Liver (tissue), 9 donors: ENCODE data around the gene ALDH1A2. TPM values are rescaled to one million over a fixed set of nuclear protein-coding genes. Genes with fewer than 3 reads are reported as not detected.
A peak's percentile ranks its signal among the peaks of the same experiment; 100 is the strongest.

Experiments
- DNase-seq: peaks from one replicate; pipeline ENCODE4 v3.0.0-alpha.2; 2017; ENCODE audit warnings: low spot score
- H3K27ac ChIP-seq, 2 donors: one replicate each; pipeline ENCODE4 v1.7.0; 2013; ENCODE audit warnings: inconsistent platforms in 2 of 2, low read length in 2 of 2, control low read depth in 1 of 2, low read depth in 1 of 2, mild to moderate bottlenecking in 1 of 2
- H3K27me3 ChIP-seq, 4 donors: one replicate each; pipeline versions ENCODE4 v1.6.1 to v1.7.0; 2013; ENCODE audit warnings: low read length in 3 of 4, inconsistent platforms in 1 of 4, mild to moderate bottlenecking in 1 of 4, moderate library complexity in 1 of 4; ENCODE audit not compliant: control insufficient read depth in 4 of 4, insufficient read depth in 4 of 4
- H3K36me3 ChIP-seq, 4 donors: one replicate each; pipeline versions ENCODE4 v1.6.1 to v1.7.0; 2013; ENCODE audit warnings: low read length in 3 of 4, mild to moderate bottlenecking in 3 of 4, low read depth in 1 of 4, moderate library complexity in 1 of 4; ENCODE audit not compliant: control insufficient read depth in 4 of 4, insufficient read depth in 3 of 4
- H3K4me1 ChIP-seq, 4 donors: one replicate each; pipeline versions ENCODE4 v1.6.1 to v1.7.0; 2013; ENCODE audit warnings: low read length in 3 of 4, mild to moderate bottlenecking in 3 of 4, moderate library complexity in 1 of 4; ENCODE audit not compliant: control insufficient read depth in 4 of 4, insufficient read depth in 4 of 4
- H3K4me3 ChIP-seq, 3 donors: one replicate each; pipeline versions ENCODE4 v1.6.1 to v1.7.0; 2013; ENCODE audit warnings: low read length in 3 of 3, control low read depth in 1 of 3, low read depth in 1 of 3, mild to moderate bottlenecking in 1 of 3
- H3K9ac ChIP-seq, 2 donors: one replicate each; pipeline ENCODE4 v1.7.0; 2013; ENCODE audit warnings: low read length in 2 of 2, mild to moderate bottlenecking in 2 of 2, moderate library complexity in 2 of 2, control low read depth in 1 of 2, low read depth in 1 of 2
- H3K9me3 ChIP-seq, 4 donors: one replicate each; pipeline versions ENCODE4 v1.6.1 to v1.7.0; 2013; ENCODE audit warnings: low read length in 3 of 4; ENCODE audit not compliant: control insufficient read depth in 4 of 4
- FOXA1 ChIP-seq: IDR thresholded peaks from 2 replicates; pipeline ENCODE4 v1.6.1; 2016; ENCODE audit warnings: antibody characterized with exemption
- GABPA ChIP-seq, 2 donors: IDR thresholded peaks in 1 of 2; conservative IDR thresholded peaks in 1 of 2; 2 replicates each; pipeline ENCODE4 v1.6.1; 2016; ENCODE audit warnings: antibody characterized with exemption in 2 of 2, mild to moderate bottlenecking in 1 of 2, moderate library complexity in 1 of 2
- HNF4G ChIP-seq: IDR thresholded peaks from 2 replicates; pipeline ENCODE4 v1.6.1; 2016; ENCODE audit warnings: antibody characterized with exemption
- JUND ChIP-seq, 2 donors: IDR thresholded peaks; 2 replicates each; pipeline ENCODE4 v1.6.1; 2016; ENCODE audit warnings: antibody characterized with exemption in 2 of 2
- RAD21 ChIP-seq, 2 donors: IDR thresholded peaks; 2 replicates each; pipeline ENCODE4 v1.6.1; 2016; ENCODE audit warnings: antibody characterized with exemption in 2 of 2, mild to moderate bottlenecking in 2 of 2
- RXRA ChIP-seq, 2 donors: IDR thresholded peaks; 2 replicates each; pipeline ENCODE4 v1.6.1; 2017 to 2018; ENCODE audit warnings: antibody characterized with exemption in 2 of 2, mild to moderate bottlenecking in 1 of 2
- SP1 ChIP-seq: IDR thresholded peaks from 2 replicates; pipeline ENCODE4 v1.6.1; 2018; ENCODE audit warnings: antibody characterized with exemption, mild to moderate bottlenecking
- TAF1 ChIP-seq: conservative IDR thresholded peaks from 2 replicates; pipeline ENCODE4 v1.6.1; 2016; ENCODE audit warnings: antibody characterized with exemption, mild to moderate bottlenecking
- WGBS: extraction: QIAGEN DNeasy Blood & Tissue Kit; methylation state at CpG from one replicate; pipeline ENCODE4 v1.1.7; 2013; 5-methylcytosine and 5-hydroxymethylcytosine counted together
- polyA plus RNA-seq, 2 donors: library from polyadenylated mRNA; stranded (reverse) in 1 of 2; unstranded in 1 of 2; fragments of 200-250 nt in 1 of 2; fragments of >200 nt in 1 of 2; fragmentation: Nextera tagmentation in 1 of 2; extraction: Ambion mirVana in 1 of 2; gene quantifications; one replicate each; pipeline versions ENCODE4 v1.2.1 to v1.2.3, GENCODE V29; 2013 to 2015
- total RNA-seq, 2 donors: library from RNA; depleted of rRNA; stranded (reverse); fragments of >200 nt; gene quantifications; one replicate each; pipeline ENCODE4 v1.2.3, GENCODE V29; 2014
- TF ChIP-seq, protein P1 (sequence below): fragments of 150-350 bp; IDR thresholded peaks from 2 replicates; pipeline ENCODE4 v1.5.1; 2017; ENCODE audit warnings: improper control_type of control experiment, low read depth, low read length; ENCODE audit not compliant: missing input control
- TF ChIP-seq, protein P2 (sequence below): IDR thresholded peaks from 2 replicates; pipeline ENCODE4 v1.6.1; 2016; ENCODE audit warnings: antibody characterized with exemption, mild to moderate bottlenecking
- TF ChIP-seq, protein P3 (sequence below): IDR thresholded peaks from 2 replicates; pipeline ENCODE4 v1.6.1; 2016; ENCODE audit warnings: antibody characterized with exemption
- donor health status: healthy.
- donor health status: healthy.
- donor health status: healthy.
- donor health status: healthy.
- donor health status: healthy.

ALDH1A2 gene
- total and polyA plus RNA-seq, 4 donors: 1.2 to 22.7 (median 14.0) TPM

DNA sequence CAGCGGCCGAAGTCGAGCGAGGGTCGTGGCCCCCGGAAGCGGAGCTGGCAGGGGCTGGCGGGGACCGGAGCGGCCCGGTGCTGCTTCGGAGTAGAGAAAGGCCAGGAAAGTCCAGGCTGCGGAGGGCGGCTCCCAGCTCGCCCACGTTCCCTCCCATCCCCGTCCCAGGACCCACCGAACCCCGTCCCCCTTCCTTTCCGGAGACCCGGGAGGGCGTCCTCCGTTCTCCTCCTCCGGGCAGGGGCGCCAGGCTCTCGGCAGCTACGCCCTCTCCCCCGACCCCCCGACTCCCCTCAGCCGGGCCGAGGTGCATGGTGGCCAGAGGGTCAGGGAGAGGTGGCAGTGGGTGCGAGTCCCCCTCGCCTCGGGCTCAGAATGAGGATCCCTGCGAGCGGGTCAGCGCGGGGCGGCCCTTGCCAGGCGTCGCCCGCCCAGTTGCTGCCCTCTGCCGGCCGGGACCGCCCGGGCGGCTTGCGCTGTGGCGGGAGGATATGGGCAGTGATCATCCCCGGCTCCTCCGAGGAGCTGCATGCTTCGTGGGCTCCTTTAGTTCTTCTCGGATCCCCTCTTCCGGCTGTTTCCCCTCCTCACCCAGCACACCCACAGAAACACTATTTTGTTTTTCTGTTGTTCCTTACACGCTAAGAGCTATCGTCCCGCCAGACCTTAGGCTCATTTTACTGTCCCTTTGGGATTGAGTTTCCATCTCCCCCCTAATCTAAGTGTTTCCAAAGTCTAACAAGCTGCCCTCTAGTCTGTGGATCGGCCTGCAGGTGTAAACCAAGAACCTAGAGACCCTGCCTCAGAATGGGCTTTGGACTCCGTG lies 744 bp upstream of the ALDH1A2 start:
- WGBS: 7% methylated on average over 59 of the region's 59 CpGs
- Histone ChIP-seq H3K36me3 (no peaks in the 10 kb centered on the region), H3K9me3 (peaks cover 0 to 3% (median under 1%) of the 10 kb centered on the region in 4 donors), H3K27me3 (peaks cover 0 to 11% (median 6%) of the 10 kb centered on the region in 4 donors), H3K27ac (no peak overlapping the region), H3K4me3 (peak overlapping the region; percentile 15 to 58 (median 27)), H3K4me1 (peaks cover 3 to 13% (median 9%) of the 10 kb centered on the region in 4 donors), H3K9ac (no peak overlapping the region)
- peak; percentile 59 for DNase-seq
- TF ChIP-seq, protein P1, sequence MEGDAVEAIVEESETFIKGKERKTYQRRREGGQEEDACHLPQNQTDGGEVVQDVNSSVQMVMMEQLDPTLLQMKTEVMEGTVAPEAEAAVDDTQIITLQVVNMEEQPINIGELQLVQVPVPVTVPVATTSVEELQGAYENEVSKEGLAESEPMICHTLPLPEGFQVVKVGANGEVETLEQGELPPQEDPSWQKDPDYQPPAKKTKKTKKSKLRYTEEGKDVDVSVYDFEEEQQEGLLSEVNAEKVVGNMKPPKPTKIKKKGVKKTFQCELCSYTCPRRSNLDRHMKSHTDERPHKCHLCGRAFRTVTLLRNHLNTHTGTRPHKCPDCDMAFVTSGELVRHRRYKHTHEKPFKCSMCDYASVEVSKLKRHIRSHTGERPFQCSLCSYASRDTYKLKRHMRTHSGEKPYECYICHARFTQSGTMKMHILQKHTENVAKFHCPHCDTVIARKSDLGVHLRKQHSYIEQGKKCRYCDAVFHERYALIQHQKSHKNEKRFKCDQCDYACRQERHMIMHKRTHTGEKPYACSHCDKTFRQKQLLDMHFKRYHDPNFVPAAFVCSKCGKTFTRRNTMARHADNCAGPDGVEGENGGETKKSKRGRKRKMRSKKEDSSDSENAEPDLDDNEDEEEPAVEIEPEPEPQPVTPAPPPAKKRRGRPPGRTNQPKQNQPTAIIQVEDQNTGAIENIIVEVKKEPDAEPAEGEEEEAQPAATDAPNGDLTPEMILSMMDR: peak; percentile 81
- TF ChIP-seq RAD21 (IDR thresholded peaks at IDR 0.05) (peak; percentile 74 to 84), JUND (IDR thresholded peaks at IDR 0.05) (no peak), RXRA (IDR thresholded peaks at IDR 0.05) (no peak)

DNA sequence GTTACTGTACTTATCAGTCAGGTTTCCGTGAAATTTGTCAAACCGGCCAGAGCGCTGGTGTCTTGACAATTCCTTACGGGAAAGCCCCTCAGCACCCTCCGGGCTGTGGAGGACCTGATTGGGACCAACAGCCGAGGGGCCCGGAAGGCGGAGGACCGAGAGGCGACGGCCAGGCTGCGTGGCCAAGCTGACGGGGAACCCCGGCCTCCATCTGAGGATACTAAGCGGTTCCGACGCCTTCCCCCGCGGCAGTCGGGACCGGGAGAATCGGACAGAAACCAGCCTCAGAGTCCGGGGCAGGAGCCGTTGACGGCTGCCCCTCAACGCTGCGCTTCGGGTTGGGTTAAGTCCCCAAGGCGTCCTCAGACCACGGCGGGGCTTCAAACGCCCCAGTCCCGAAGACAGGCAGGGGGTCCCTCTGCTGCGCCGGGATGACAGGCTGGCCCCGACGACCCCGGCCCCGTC lies 499 bp downstream of the ALDH1A2 start:
- H3K27ac ChIP-seq: no peak overlapping the region
- H3K27me3 ChIP-seq: peaks cover 0 to 11% (median 6%) of the 10 kb centered on the region in 4 donors

More for the DNA sequence above, 499 bp downstream of the ALDH1A2 start:
- peak; percentile 34 for DNase-seq
- peaks cover 0 to 3% (median under 1%) of the 10 kb centered on the region in 4 donors for H3K9me3 ChIP-seq
- peaks cover 3 to 13% (median 9%) of the 10 kb centered on the region in 4 donors for H3K4me1 ChIP-seq
- H3K36me3 ChIP-seq: no peaks in the 10 kb centered on the region
- H3K9ac ChIP-seq: no peak overlapping the region
- H3K4me3 ChIP-seq: peak overlapping the region in 1 of 3 donors; percentile 58
- WGBS: 12% methylated on average over 39 of the region's 39 CpGs
- TF ChIP-seq SP1 (no peak), TAF1 (no peak), FOXA1 (no peak), RAD21 (IDR thresholded peaks at IDR 0.05) (no peak), RXRA (IDR thresholded peaks at IDR 0.05) (no peak), HNF4G (no peak), GABPA (IDR thresholded peaks at IDR 0.05 in 1 of 2, conservative IDR thresholded peaks at IDR 0.05 in 1 of 2) (no peak)
- TF ChIP-seq, protein P2, sequence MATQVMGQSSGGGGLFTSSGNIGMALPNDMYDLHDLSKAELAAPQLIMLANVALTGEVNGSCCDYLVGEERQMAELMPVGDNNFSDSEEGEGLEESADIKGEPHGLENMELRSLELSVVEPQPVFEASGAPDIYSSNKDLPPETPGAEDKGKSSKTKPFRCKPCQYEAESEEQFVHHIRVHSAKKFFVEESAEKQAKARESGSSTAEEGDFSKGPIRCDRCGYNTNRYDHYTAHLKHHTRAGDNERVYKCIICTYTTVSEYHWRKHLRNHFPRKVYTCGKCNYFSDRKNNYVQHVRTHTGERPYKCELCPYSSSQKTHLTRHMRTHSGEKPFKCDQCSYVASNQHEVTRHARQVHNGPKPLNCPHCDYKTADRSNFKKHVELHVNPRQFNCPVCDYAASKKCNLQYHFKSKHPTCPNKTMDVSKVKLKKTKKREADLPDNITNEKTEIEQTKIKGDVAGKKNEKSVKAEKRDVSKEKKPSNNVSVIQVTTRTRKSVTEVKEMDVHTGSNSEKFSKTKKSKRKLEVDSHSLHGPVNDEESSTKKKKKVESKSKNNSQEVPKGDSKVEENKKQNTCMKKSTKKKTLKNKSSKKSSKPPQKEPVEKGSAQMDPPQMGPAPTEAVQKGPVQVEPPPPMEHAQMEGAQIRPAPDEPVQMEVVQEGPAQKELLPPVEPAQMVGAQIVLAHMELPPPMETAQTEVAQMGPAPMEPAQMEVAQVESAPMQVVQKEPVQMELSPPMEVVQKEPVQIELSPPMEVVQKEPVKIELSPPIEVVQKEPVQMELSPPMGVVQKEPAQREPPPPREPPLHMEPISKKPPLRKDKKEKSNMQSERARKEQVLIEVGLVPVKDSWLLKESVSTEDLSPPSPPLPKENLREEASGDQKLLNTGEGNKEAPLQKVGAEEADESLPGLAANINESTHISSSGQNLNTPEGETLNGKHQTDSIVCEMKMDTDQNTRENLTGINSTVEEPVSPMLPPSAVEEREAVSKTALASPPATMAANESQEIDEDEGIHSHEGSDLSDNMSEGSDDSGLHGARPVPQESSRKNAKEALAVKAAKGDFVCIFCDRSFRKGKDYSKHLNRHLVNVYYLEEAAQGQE: no peak
- TF ChIP-seq, protein P3, sequence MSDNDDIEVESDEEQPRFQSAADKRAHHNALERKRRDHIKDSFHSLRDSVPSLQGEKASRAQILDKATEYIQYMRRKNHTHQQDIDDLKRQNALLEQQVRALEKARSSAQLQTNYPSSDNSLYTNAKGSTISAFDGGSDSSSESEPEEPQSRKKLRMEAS: no peak
- TF ChIP-seq, protein P1: no peak
